NCI-H1417 (cell line): ENCODE measurements around the gene LRRC59.
"Not testable (repeated sequence)": the region's sequence is repeated elsewhere in the genome, so short reads cannot be mapped to it uniquely, and the experiment has no call there.

Source experiments
- DNase-seq, 3 experiments: peaks; one replicate each; lab custom pipeline; 2025; lab: John Stamatoyannopoulos, UW

LRRC59 gene

DNA sequence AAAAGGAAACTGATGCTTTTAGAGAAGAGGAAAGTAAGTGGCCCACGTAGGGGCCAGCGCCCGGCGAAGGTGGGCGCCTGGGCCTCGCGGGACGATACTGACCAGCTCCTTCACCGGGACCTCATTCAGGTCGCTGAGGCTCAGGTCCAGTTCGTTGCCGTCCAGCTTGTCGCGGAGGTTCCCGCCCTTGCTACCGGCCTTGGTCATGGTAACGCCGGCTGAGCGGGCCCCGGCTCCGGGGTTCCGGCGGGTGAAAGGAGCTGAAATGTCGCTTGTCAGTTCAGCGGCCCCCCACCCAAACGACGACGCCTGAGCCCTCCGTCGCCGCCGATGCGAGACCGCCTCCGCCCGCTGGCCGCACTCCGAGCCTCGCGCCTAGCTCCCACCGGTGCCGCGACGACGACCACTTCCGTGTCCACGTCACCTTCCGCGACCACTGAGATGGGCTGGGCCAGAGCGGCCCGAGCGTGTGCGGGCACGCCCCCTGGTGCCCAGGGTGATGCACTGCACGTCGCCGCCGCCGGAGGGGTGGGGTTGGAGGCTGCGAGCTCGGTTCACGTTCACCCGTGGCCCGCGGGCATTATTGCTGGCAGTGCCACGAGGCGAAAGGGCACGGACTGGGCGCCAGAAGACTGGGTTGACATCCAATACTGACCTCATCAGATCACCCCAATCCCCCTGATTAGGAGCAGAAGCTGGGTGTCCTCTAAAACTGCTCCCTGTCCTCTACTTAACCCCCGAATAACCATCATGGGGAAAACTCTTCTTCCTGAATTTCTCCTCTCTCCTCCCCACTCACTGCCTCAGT lies at the start of gene LRRC59:
TSS of gene LRRC59 (minus strand) at position 413 of the 808 bp plus-strand sequence. CDS start at position 207, 206 bp downstream.
- DNase-seq = peak; percentile 79 to 87 (median 83)

GRCh38 chr17:50445730-50446325 lies 48.5 kb upstream of the LRRC59 start:
- DNase-seq = no peak

GRCh38 chr17:50444841-50445715 lies 47.8 kb upstream of the LRRC59 start:
- DNase-seq = no peak

DNA sequence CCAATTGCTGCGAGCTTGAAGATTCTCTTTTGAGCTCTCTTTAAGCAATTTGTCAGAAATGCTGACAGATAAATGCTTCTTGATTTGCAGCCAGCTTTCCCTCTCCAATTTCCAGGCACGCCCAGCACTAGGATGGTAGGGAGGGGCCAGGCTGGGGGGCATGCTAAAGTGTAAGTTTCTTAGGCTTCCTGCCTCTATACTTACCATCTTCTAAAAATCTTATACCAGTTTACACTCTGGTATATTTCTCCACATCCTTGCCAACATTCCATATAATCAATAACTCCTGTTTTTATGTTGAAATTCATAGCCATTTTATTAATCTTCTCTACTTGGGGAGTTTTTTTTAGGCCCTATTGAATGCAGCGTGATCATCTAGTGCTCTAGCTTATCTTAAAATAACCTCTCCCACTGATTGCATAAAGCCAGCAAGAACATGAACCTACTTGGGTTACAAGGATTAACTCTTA lies 46.2 kb upstream of the LRRC59 start:
- DNase-seq = peak in 1 of 3 experiments; percentile 28

- no peak for DNase-seq
Observed at GRCh38 chr17:50440838-50441829, 43.8 kb upstream of the LRRC59 start.

DNA sequence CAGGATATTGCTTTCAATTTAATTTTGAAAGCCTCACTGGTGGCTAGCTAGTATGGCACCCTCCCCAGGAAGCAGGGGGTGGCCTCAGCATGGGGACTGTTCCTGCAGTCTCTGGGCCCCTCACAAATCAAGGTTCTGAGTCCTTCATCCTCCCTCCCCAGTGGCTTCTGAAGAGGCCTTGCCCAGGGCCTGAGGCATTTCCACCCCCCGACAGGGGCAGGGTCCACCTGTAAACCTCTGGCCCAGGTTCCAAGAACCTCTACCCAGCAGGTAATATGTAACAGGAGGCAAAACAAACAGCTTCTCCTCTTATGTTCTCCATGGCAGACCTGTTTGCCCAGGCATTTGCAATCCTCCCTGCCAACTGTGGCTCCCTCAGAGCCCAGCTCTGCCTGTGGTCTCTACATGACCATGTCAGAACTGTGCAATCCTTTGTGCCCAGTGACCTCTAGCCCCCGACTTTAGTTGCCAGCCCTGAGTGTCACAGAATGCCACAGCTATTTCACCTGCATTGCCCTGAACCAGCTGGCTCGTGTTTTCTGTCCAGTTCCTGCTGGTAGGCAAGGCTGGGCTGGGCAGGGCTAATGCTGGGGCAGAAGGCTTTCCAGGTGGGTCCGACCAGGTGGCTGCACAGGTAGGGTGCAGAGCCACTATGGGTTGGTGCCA lies 43.0 kb upstream of the LRRC59 start:
- DNase-seq = peak in 2 of 3 experiments; percentile 46 to 63

- DNase-seq = no peak
Observed at GRCh38 chr17:50439008-50439407, 41.7 kb upstream of the LRRC59 start.

DNA sequence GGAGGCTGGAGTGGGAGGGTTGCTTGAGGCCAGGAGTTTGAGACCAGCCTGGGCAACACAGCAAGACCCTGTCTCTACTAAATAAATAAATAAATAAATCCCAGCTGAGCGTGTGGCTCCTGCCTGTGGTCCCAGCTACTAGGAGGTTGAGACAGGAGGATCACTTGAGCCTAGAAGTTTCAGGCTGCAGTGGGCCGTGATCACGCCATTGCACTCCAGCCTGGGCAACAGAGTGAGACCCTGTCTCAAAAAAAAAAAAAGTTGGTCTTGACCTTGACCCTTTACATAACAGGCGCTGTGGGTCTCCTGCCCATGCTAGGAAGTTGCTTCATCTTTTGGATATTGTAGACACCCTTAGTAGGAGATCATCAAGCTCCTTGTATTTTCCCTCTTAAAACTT lies 40.1 kb upstream of the LRRC59 start:
- no peak for DNase-seq

GRCh38 chr17:50432125-50432762 lies 34.9 kb upstream of the LRRC59 start:
- DNase-seq = no peak

DNA sequence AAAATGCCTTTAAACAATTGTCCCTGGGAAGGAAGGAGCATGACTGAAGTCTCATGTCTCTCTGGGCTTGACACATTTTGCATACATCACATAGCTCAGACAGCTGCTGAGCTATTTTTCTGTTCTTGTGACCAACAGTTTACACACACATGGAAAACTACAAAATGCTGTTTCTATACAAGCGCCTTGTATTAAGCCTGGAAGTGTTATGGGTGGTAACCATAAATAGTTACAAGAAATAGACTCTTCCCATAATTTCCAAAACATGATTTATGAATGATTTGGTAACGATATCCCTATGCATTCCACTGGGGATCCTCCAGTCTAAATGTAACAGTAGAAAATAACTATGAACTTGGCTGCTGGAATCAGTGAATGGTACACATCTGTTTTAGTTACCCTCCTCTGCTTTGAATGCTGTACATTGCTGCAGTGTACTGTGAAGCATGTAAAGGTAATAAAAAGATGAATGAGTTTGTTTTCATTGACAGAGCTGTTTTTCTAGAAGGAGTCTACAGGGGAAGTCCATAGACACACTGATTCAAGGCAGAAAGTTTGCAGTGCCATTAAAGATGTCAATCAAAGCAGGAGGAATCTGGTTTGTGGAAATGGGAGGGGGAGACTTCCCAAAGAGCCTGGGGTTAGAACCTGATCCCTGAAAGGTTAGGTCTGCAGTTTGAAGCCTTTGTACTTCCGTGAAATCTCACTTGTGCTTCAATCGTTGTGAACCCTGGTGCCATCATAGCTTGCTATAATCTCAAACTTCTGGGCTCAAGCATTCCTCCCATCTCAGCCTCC lies 33.7 kb upstream of the LRRC59 start:
- peak in 1 of 3 experiments; percentile 10 for DNase-seq

- no peak for DNase-seq
Observed at GRCh38 chr17:50429793-50430192, 32.5 kb upstream of the LRRC59 start.

DNA sequence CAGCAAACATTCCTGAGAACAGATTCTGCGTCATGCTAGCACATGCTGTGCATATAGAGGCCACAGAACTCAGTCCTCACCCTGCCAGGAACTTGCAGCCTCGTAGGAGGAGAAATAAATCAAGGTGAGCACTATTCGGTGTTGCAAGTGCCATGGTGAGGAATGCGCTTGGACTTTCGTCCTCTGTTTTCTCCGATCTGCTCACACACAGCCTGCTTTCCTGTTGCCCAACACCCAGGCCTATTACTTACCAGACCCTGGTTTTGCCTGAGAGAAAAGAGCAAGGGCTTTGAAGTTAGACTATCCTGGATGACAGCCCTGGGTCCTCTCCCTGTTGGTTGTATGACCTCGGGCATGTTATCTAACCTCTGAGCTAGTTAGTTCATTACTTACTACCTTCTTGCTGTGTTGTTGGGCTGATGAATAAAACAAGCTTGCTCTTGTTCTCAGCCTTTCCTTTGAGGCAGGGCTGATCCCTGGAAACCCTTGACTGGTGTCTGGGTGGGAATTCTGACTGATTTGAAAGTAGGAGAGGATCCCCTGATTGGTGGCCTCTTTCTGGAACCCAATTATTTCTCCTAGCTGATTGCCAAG lies 31.6 kb upstream of the LRRC59 start:
- DNase-seq = no peak

GRCh38 chr17:50428126-50428525 lies 30.8 kb upstream of the LRRC59 start:
- DNase-seq = not testable (repeated sequence)

- peak in 2 of 3 experiments; percentile 35 to 36 for DNase-seq
Observed at GRCh38 chr17:50426814-50427787, 29.8 kb upstream of the LRRC59 start.

GRCh38 chr17:50426472-50426782 lies 29.1 kb upstream of the LRRC59 start:
- no peak for DNase-seq

DNA sequence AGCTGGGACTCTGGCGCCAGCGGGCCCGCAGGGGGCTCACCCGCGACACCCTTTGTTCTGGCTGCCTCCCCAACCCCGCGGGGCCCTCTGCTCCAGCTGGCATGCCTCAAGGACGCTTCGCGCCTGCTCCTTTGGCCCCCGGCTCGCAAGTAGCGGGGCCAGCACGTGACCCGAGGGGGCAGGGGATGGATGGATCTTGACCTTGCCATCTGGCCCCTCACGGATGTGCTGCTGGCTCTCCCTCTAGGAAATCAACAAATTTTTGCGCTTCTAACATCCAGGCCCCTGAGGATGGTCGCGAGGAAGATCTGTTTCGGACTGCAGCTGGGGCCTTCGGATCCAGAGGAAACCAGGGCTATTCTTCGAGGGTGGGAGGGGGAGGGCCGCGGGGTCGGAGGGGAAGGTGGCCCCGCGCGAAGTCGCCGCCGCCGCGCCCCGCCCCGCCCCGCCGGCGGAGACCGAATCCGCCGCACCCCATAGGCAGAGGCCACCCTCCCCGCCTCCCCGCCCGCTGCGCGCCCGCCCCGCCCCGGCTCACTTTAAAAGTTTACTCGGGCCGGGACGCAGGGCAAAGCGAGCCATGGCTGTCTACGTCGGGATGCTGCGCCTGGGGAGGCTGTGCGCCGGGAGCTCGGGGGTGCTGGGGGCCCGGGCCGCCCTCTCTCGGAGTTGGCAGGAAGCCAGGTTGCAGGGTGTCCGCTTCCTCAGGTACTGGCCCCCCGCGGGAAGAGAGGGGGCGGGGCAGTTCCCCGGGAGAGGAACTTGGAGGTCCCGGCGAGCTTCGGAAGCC lies 28.6 kb upstream of the LRRC59 start, which contains the start of gene ACSF2:
TSS of gene ACSF2 (plus strand) at position 537 of the 790 bp plus-strand sequence. CDS start at position 581, 44 bp downstream.
- peak in 2 of 3 experiments; percentile 66 to 67 for DNase-seq
